ENCODE measurements around the gene ARL10.

ARL10 gene

GRCh38 chr5:176362233-176362490 is 3.1 kb upstream of the ARL10 start:
- DNase-seq, result no peak

GRCh38 chr5:176364765-176365350 is 429 bp upstream of the ARL10 start:
- no peak for DNase-seq

- no peak for DNase-seq
Observed at GRCh38 chr5:176366232-176366894, 1.1 kb downstream of the ARL10 start.

DNA sequence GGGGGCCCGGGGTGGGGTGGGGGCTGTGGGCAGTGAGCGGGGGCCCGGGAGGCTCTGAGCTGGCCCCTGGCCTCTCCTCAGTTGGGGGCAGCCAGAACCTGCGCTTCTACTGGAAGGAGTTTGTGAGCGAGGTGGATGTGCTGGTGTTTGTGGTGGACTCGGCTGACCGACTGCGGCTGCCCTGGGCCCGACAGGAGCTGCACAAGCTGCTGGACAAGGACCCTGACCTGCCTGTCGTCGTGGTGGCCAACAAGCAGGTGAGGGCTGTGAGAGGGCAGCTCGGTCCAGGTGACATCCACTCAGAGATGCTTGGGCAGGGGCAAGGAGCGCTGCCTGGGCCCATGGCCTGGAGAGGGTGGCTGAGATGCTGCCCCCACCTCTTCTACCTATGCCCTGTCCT is 3.4 kb downstream of the ARL10 start:
- no peak for DNase-seq

DNA sequence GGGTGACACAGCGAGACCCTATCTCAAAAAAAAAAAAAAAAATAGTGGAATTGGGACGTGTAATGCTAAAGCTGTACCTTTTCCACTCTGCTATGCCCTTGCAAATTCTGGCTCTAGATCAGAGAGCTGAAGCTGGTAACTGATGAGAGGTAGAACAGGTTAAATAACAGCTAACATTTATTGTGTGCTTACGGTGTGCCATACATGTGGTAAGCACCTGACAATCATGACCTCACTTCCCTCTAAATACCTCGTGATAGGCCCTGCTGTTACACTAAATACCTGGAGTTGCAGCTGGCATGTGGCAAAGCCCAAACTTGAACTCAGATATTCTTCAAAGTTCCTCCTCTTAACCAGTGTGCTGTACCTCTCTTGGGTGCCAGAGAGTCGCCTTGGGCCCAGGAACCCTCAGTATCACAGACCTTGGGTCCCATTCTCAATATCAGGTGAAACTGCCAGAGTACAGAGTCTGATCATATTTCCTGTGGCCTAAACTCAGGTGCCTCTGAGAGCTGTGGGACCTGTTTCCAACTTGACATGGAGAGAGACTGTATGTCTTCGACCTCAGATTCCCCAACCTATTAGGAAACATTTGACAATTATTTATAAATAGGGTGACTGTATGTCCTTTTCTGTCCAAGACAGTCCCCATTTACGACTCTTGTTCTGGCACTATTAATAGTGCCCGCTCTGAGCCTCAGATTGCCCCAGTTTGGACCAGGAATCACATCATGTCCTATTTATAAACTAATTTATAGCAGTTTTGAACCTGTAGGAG is 4.8 kb downstream of the ARL10 start:
- no peak for DNase-seq

DNA sequence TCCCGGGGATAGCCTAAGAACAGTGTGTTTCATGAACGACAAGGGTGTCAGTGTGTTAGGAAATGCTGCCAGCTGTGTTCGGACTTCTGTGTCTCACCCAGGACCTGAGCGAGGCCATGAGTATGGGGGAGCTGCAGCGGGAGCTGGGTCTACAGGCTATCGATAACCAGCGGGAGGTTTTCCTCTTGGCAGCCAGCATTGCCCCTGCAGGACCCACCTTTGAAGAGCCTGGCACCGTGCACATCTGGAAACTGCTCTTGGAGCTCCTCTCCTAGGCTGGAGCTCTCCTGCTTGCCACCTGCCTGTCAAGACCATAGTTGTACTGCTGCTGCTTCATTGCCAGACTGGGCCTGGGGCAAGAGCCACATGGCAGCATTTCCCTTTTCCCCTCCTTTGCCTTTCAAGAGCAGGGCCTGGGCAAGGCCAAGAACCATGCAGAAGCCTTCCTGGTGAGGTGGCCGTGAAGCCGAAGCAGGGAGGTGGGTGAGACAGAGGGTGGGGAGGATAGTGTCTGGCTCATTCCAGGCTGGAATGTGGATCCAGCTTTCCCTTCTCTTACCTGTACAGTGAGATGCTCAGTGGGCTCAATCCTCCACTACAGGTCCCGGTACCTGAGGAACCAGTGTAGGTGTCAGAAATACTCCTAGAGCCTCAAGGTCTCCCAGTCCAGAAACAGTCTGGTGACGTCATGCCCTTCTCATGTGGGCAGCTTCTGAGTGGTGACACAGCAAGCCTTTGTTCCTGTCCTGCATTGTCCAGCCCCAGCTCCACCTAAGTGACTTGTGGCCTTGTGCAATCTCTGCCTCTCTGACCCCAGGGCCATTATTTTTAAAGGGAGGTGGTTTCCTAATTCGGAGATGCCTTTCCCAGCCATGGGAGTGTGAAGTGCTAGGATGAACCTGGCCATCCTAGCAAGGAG is 6.6 kb downstream of the ARL10 start:
- DNase-seq, result no peak

DNA sequence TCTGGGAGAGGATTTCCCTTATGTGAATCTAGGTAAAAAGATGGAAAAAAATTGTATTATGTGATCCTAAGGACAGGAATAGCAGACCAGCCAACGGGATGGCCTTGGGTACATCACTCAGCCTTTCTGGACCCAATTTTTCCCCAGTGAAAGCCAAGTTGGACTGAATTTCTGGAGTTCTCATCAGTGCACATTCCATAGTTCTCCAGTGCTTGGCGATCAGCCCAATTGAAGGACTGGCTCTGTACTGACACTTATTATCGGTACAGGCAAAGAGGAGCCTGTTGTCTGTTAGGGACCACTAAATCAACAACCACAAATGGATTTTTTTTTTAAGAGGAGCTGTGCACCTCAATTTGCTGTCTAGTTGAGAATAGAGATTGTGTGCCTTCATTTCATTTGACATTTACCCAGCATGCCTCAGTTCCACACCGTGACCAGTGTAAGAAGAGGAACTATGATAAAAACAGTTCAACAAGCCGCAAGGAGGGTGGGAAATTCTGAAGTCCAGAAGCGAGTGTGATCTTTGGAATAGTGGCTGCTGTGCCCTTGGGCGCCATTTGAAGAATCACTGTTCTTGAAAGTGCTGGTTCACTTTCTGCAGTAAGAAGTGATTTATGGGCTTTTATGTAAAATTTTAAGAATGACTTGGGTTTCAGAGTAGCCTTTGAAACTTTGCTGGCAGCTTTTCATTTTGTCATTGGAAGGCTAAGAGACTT is 8.0 kb downstream of the ARL10 start:
- DNase-seq, result no peak

DNA sequence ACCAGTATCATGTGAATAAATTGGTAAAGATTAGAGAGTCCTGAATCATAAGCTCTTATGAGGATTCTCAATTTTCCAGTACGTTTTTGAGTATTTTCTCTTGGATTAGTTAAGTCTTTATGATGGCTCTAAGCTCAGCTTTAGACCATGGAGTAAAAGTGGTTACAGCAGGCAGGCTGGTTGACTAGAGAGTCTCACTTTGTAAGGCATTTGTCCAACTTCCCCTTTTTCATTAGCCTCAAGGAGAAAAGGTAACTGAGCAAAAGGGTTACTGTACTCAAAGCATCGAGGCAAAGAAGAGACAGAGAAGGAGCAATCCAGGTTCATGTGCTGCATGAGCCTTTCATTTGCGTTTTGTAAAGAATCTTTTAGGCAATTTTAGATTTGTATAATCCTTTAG is 14.6 kb downstream of the ARL10 start:
- no peak for DNase-seq

GRCh38 chr5:176381423-176381822 is 16.1 kb downstream of the ARL10 start:
- no peak for DNase-seq

- DNase-seq, result no peak
Observed at GRCh38 chr5:176381979-176382378, 16.7 kb downstream of the ARL10 start.

DNA sequence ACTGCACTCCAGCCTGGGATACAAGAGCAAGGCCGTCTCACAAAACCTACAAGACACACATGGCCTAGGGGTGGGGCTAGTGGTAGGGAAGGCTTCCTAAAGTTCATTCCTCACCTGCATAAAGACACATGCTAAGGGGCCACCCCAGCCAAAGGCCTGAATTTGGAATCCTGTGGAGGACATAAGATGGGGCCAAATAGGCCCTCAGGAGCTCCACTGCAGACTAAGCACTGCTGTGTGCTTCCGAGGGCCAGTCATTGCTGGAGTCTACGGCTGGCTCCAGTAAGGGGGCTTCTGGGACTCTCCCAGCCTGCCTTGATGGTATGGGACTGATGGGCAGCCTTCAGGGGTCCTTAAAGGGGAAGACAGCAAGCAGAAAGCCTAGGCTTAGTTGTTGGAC is 17.4 kb downstream of the ARL10 start:
- DNase-seq, result no peak

- no peak for DNase-seq
Observed at GRCh38 chr5:176383248-176383905, 18.1 kb downstream of the ARL10 start.

- DNase-seq, result no peak
Observed at GRCh38 chr5:176383961-176384360, 18.7 kb downstream of the ARL10 start.

DNA sequence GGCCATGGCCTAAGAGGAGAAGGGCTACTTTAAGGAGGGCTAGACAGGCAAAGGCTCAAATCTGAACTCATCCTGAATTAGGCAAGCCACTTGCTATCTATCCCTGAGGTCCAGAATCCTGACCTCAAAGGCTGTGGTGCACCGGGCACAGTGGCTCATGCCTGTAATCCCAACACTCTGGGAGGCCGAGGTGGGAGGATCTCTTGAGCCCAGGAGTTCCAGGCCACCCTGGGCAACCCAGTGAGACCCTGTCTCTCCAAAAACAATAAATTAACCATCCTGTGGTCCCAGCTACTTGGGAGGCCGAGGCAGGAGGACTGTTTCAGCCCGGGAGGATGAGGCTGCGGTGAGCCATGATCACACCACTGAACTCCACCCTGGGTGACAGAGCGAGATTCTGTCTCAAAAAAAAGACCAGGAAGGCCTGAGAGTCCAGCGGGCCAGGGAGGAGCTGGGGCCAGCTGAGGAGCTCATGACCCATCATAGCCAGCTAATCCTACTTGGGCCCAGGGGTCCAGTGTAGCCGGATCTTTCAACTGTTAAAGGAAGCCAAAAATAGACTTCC is 19.2 kb downstream of the ARL10 start:
- no peak for DNase-seq

- DNase-seq, result no peak
Observed at GRCh38 chr5:176384991-176385390, 19.7 kb downstream of the ARL10 start.

DNA sequence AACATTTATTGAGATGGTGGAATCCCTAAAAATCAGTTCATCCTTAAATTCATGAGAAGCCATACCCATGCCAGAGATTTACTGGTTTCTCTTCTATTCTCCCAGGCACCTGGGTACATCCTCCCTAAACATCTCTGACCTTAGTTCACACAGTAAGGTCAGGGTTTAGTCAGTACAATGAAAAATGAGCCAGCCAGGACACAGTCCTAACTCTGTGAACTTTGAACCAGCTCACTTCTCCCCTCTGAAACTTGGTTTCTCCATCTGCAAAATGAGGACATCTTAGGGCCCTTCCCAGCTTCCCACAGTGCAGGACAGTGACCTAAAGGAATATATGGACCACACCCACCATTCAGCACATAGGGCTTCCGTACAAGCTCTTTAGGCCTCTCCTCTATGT is 21.2 kb downstream of the ARL10 start:
- no peak for DNase-seq

DNA sequence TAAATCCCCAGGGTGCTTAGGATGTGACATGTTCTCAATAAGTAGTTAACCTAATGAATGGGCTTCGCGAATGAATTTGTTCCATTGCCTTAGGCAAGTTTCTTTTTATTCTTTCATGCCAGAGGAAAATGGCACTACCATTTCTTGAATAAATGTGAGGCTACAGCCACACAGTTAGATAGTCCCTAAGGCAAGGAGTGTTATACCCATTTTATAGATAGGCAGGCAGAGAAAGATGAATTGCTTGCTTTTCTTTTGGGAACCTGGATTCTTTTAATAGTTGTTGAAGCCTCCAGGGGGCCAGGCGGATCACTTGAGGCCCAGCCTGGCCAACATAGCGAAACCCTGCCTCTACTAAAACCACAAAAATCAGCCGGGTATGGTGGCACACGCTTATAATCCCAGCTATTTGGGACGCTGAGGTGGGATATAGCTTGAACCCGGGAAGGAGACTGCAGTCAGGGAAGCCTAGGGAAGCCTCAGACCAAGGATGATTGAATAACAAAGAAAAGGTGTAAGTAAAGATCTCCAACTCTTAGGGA is 22.2 kb downstream of the ARL10 start:
- no peak for DNase-seq

DNA sequence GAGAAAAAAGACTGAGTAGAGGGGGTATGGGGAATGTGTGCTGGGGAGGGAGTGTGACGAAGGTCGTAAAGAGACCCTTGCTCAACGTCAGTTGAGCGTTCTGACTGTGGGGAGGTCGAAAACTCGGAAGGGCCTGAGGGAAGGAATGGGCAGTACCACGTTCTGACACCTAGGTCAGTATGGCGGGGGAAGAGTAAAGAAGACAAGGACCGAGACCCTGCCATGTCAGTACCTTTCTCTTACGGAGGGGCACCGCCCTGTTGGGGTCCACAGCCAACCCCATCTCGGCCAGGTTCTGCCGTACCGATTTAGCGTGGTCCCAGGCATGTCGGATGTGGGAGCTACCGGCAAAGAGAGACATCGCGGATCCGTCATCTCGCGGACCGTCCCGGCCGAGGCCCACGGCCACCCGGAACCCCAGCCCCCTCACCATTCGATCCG is 22.7 kb downstream of the ARL10 start:
- DNase-seq, result peak; percentile 21

- DNase-seq, result peak; percentile 99
Observed at GRCh38 chr5:176388444-176389134, 23.3 kb downstream of the ARL10 start, which contains the start of the genes HIGD2A and NOP16. HIGD2A (plus strand) TSS chr5:176388751; CDS start chr5:176388820, 69 bp downstream. NOP16 (minus strand) TSS chr5:176388598; CDS start chr5:176388539, 59 bp downstream.
